C4-2B (cell line): ENCODE results near the gene DAAM1.

ENCODE experiments used
- ZFX ChIP-seq: fragments of 450-650 bp; IDR thresholded peaks from 2 replicates; pipeline ENCODE4 v1.6.1; 2017
- TF ChIP-seq, protein P1 (sequence below): fragments of 450-650 bp; conservative IDR thresholded peaks from 2 replicates; pipeline ENCODE4 v1.5.1; 2017; ENCODE audit warnings: mild to moderate bottlenecking

DNA sequence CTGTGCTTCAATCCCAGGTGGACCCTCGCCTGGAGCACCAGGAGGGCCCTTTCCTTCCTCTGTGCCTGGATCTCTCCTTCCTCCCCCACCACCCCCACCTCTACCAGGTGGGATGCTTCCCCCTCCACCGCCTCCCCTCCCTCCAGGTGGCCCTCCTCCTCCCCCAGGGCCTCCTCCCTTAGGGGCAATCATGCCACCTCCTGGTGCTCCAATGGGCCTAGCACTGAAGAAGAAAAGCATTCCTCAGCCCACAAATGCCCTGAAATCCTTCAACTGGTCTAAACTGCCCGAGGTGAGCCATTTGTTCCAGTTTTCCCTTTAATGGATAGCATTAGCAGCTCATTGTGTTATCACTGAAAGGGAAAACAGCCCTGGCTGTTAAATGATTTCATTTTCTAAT is 142.8 kb downstream of the DAAM1 start:
- TF ChIP-seq, protein P1, sequence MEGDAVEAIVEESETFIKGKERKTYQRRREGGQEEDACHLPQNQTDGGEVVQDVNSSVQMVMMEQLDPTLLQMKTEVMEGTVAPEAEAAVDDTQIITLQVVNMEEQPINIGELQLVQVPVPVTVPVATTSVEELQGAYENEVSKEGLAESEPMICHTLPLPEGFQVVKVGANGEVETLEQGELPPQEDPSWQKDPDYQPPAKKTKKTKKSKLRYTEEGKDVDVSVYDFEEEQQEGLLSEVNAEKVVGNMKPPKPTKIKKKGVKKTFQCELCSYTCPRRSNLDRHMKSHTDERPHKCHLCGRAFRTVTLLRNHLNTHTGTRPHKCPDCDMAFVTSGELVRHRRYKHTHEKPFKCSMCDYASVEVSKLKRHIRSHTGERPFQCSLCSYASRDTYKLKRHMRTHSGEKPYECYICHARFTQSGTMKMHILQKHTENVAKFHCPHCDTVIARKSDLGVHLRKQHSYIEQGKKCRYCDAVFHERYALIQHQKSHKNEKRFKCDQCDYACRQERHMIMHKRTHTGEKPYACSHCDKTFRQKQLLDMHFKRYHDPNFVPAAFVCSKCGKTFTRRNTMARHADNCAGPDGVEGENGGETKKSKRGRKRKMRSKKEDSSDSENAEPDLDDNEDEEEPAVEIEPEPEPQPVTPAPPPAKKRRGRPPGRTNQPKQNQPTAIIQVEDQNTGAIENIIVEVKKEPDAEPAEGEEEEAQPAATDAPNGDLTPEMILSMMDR = no peak
- TF ChIP-seq ZFX = no peak
